ENCODE measurements around the gene U2AF1L4.

Gene U2AF1L4

GRCh38 chr19:35743640-35744429 is 1.4 kb downstream of the U2AF1L4 start:
- Histone ChIP-seq H3K9me3 (no peaks in the 10 kb centered on the region), H3K27me3 (no peaks in the 10 kb centered on the region), H3K36me3 (no peaks in the 10 kb centered on the region), H3K4me1 (peaks cover 3% of the 10 kb centered on the region; the same call in 1 of the 2 replicates), H3K4me3 (ENCODE audit: low read depth, low read length) (peak overlapping the region; percentile 75; the same call in 1 of the 2 replicates)
- no peak for DNase-seq
- no peak for TF ChIP-seq CTCF (IDR thresholded peaks at IDR 0.05; ENCODE audit: low read depth, low read length)

DNA sequence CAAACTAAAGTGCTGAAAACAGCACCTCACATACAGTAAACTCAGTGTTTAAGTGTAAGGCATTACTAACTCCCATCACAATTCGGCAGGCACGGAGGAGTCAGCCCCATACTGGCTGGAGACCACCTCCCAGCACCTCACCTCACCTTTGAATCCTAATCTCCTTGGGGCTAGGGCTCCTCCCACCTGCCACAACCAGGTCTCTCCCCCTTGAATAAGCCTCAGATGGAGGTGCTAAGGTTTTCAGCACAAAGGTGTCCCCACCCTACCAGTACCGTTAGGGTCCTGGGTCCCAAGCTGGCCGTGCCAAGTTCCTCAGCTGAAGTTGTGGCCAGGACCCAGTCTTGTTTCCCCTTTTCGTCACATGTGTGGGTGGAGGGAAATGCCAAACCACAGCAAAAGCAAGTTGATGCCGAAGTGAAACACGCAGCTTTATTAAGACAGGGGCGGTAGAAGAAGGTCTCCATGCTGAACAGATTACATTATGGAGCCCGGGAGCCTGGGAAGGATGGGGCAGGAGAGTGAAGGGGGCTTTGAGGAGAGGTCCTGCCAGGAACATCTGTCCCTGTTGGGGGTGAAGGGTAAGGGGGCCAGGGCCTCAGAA is 3.0 kb downstream of the U2AF1L4 start, which contains the start of gene IGFLR1:
Gene IGFLR1, minus strand, starts transcription at position 332 of the 604 bp plus-strand sequence. CDS start 1,272 bp downstream, outside the sequence.
- H3K4me3 ChIP-seq (ENCODE audit: low read depth, low read length) = peak within 1 kb of the TSS; percentile 80
- TF ChIP-seq CTCF (IDR thresholded peaks at IDR 0.05; ENCODE audit: low read depth, low read length) = no peak
- no peak for DNase-seq
- peaks cover 13% of the 10 kb centered on the region for H3K36me3 ChIP-seq
- H3K4me1 ChIP-seq = peaks cover 3% of the 10 kb centered on the region; the same call in 1 of the 2 replicates
- H3K27me3 ChIP-seq = no peaks in the 10 kb centered on the region
- H3K9me3 ChIP-seq = no peaks in the 10 kb centered on the region

GRCh38 chr19:35741203-35741515 is 4.1 kb downstream of the U2AF1L4 start:
- peaks cover 3% of the 10 kb centered on the region; the same call in 1 of the 2 replicates for H3K4me1 ChIP-seq
- DNase-seq = no peak
- peaks cover 21% of the 10 kb centered on the region for H3K36me3 ChIP-seq
- peak; percentile 39 for TF ChIP-seq CTCF (IDR thresholded peaks at IDR 0.05; ENCODE audit: low read depth, low read length)
- H3K9me3 ChIP-seq = no peaks in the 10 kb centered on the region
- peak overlapping the region; percentile 80 for H3K4me3 ChIP-seq (ENCODE audit: low read depth, low read length)
- no peaks in the 10 kb centered on the region for H3K27me3 ChIP-seq

DNA sequence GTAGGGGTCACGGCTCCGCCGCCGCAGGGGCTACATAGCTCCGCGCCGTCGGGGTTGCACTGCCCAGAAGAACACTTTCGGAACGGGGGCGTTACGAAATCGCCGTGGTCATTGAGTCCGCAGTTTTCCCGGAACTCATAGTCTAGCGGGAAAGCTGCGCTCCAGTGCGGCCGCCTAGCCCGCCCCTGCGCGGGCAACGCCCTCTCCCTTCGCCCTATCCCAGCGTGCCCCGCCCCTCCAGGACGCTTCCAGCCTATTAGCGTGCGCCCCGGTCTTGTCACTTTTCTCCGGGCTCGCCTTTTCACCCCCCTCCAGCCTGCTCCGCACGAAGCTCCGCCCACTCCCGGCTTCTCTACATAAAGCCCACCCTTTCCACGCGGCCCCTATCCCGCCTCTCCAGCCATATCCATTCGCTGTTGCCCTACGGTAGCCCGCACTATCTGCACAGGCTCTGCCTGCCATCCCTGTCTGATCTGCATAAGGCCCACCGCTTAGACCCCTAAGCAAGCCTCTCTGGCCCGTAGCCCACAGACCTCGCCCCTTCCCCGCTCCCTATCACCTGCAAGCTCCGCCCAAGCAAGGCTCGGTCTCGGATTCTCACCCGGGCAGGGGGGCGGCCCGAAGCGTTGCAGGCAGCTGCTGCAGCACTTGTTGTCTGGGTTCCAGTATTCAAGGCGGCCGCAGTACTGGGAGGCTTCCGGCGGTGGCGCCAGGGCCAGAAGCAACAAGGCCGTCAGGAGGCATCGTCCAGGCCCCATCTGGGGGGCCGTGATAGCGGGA is 4.6 kb downstream of the U2AF1L4 start:
- no peak for TF ChIP-seq CTCF (IDR thresholded peaks at IDR 0.05; ENCODE audit: low read depth, low read length)
- peaks cover 3% of the 10 kb centered on the region; the same call in 1 of the 2 replicates for H3K4me1 ChIP-seq

GRCh38 chr19:35740108-35740422 is 5.2 kb downstream of the U2AF1L4 start:
- no peak for DNase-seq
- Histone ChIP-seq H3K4me3 (ENCODE audit: low read depth, low read length) (peak overlapping the region; percentile 80), H3K36me3 (peaks cover 29% of the 10 kb centered on the region), H3K4me1 (peaks cover 3% of the 10 kb centered on the region; the same call in 1 of the 2 replicates), H3K27me3 (no peaks in the 10 kb centered on the region), H3K9me3 (no peaks in the 10 kb centered on the region)
- no peak for TF ChIP-seq CTCF (IDR thresholded peaks at IDR 0.05; ENCODE audit: low read depth, low read length)

More for the DNA sequence above, 4.6 kb downstream of the U2AF1L4 start:
- H3K9me3 ChIP-seq = no peaks in the 10 kb centered on the region
- H3K4me3 ChIP-seq (ENCODE audit: low read depth, low read length) = peak overlapping the region; percentile 80
- H3K27me3 ChIP-seq = no peaks in the 10 kb centered on the region
- peaks cover 25% of the 10 kb centered on the region for H3K36me3 ChIP-seq
- peak; percentile 99 for DNase-seq
